Muscle layer of duodenum (tissue), 2 donors: Measurements from ENCODE around the gene POU5F1.

Experiments
- H3K27ac ChIP-seq: one replicate; pipeline ENCODE4 v1.7.0; 2013; ENCODE audit warnings: mild to moderate bottlenecking, low read length
- H3K27me3 ChIP-seq: one replicate; pipeline ENCODE4 v1.7.0; 2013; ENCODE audit warnings: low read depth, mild to moderate bottlenecking, control low read depth, low read length
- H3K36me3 ChIP-seq, 2 donors: one replicate each; pipeline ENCODE4 v1.7.0; 2013; ENCODE audit warnings: low read length in 2 of 2, control low read depth in 1 of 2, mild to moderate bottlenecking in 1 of 2; ENCODE audit not compliant: insufficient read depth in 2 of 2, control insufficient read depth in 1 of 2
- H3K4me1 ChIP-seq, 2 donors: one replicate each; pipeline ENCODE4 v1.7.0; 2013; ENCODE audit warnings: low read length in 2 of 2, mild to moderate bottlenecking in 2 of 2, control low read depth in 1 of 2, moderate library complexity in 1 of 2; ENCODE audit not compliant: insufficient read depth in 2 of 2, control insufficient read depth in 1 of 2
- H3K4me3 ChIP-seq, 2 donors: one replicate each; pipeline ENCODE4 v1.7.0; 2013; ENCODE audit warnings: low read length in 2 of 2, low read depth in 1 of 2, mild to moderate bottlenecking in 1 of 2
- H3K9me3 ChIP-seq, 2 donors: one replicate each; pipeline ENCODE4 v1.7.0; 2013; ENCODE audit warnings: low read length in 2 of 2, control low read depth in 1 of 2, mild to moderate bottlenecking in 1 of 2; ENCODE audit not compliant: control insufficient read depth in 1 of 2
- donor health status: healthy.

Gene POU5F1

GRCh38 chr6:31149827-31150447, 20.5 kb downstream of the POU5F1 start:
- Histone ChIP-seq H3K27me3 (no peaks in the 10 kb centered on the region), H3K4me3 (no peak overlapping the region), H3K9me3 (no peaks in the 10 kb centered on the region), H3K36me3 (peaks cover 9 to 35% of the 10 kb centered on the region in 2 donors), H3K27ac (no peak overlapping the region), H3K4me1 (no peaks in the 10 kb centered on the region)

GRCh38 chr6:31145386-31145785, 25.1 kb downstream of the POU5F1 start:
- Histone ChIP-seq H3K4me1 (peaks cover 0 to 11% of the 10 kb centered on the region in 2 donors), H3K27ac (no peak overlapping the region), H3K9me3 (no peaks in the 10 kb centered on the region), H3K36me3 (peaks cover 5 to 29% of the 10 kb centered on the region in 2 donors), H3K4me3 (no peak overlapping the region), H3K27me3 (no peaks in the 10 kb centered on the region)

GRCh38 chr6:31144970-31145340, 25.5 kb downstream of the POU5F1 start:
- H3K36me3 ChIP-seq: peaks cover 1 to 25% of the 10 kb centered on the region in 2 donors
- no peaks in the 10 kb centered on the region for H3K27me3 ChIP-seq
- peaks cover 0 to 11% of the 10 kb centered on the region in 2 donors for H3K4me1 ChIP-seq
- H3K27ac ChIP-seq: no peak overlapping the region
- no peak overlapping the region for H3K4me3 ChIP-seq
- H3K9me3 ChIP-seq: no peaks in the 10 kb centered on the region

GRCh38 chr6:31144296-31144969, 26.0 kb downstream of the POU5F1 start:
- Histone ChIP-seq H3K36me3 (peaks cover 0 to 25% of the 10 kb centered on the region in 2 donors), H3K4me3 (no peak overlapping the region), H3K4me1 (peaks cover 0 to 14% of the 10 kb centered on the region in 2 donors), H3K27ac (no peak overlapping the region), H3K9me3 (no peaks in the 10 kb centered on the region), H3K27me3 (no peaks in the 10 kb centered on the region)

- Histone ChIP-seq H3K4me1 (peaks cover 0 to 15% of the 10 kb centered on the region in 2 donors), H3K27me3 (no peaks in the 10 kb centered on the region), H3K27ac (no peak overlapping the region), H3K4me3 (no peak overlapping the region), H3K36me3 (peaks cover 0 to 21% of the 10 kb centered on the region in 2 donors), H3K9me3 (no peaks in the 10 kb centered on the region)
These were observed 27.3 kb downstream of the POU5F1 start for GRCh38 chr6:31143148-31143547.

- no peaks in the 10 kb centered on the region for H3K9me3 ChIP-seq
- no peak overlapping the region for H3K27ac ChIP-seq
- no peaks in the 10 kb centered on the region for H3K27me3 ChIP-seq
- no peak overlapping the region for H3K4me3 ChIP-seq
- peaks cover 0 to 15% of the 10 kb centered on the region in 2 donors for H3K4me1 ChIP-seq
- peaks cover 0 to 21% of the 10 kb centered on the region in 2 donors for H3K36me3 ChIP-seq
These were observed 28.1 kb downstream of the POU5F1 start for GRCh38 chr6:31142361-31142761.

- Histone ChIP-seq H3K27me3 (no peaks in the 10 kb centered on the region), H3K9me3 (no peaks in the 10 kb centered on the region), H3K4me3 (no peak overlapping the region), H3K27ac (no peak overlapping the region), H3K4me1 (peaks cover 0 to 15% of the 10 kb centered on the region in 2 donors), H3K36me3 (peaks cover 0 to 14% of the 10 kb centered on the region in 2 donors)
These were observed 29.8 kb downstream of the POU5F1 start for GRCh38 chr6:31140643-31141042.

- H3K4me3 ChIP-seq: no peak overlapping the region
- peaks cover 0 to 15% of the 10 kb centered on the region in 2 donors for H3K4me1 ChIP-seq
- H3K36me3 ChIP-seq: peaks cover 0 to 4% of the 10 kb centered on the region in 2 donors
- no peak overlapping the region for H3K27ac ChIP-seq
- no peaks in the 10 kb centered on the region for H3K9me3 ChIP-seq
- no peaks in the 10 kb centered on the region for H3K27me3 ChIP-seq
These were observed 30.9 kb downstream of the POU5F1 start for GRCh38 chr6:31139599-31139998.

- H3K9me3 ChIP-seq: no peaks in the 10 kb centered on the region
- H3K36me3 ChIP-seq: no peaks in the 10 kb centered on the region
- no peak within 1 kb of the TSS for H3K27ac ChIP-seq
- H3K4me3 ChIP-seq: no peak within 1 kb of the TSS
- no peaks in the 10 kb centered on the region for H3K27me3 ChIP-seq
- peaks cover 0 to 15% of the 10 kb centered on the region in 2 donors for H3K4me1 ChIP-seq
These were observed 31.5 kb downstream of the POU5F1 start, which contains the start of gene PSORS1C2 for GRCh38 chr6:31138982-31139381. TSS of gene PSORS1C2 (minus strand) at chr6:31139066. CDS start at chr6:31139026, 40 bp downstream.

GRCh38 chr6:31135710-31136109, 34.8 kb downstream of the POU5F1 start:
- H3K4me1 ChIP-seq: peaks cover 0 to 4% of the 10 kb centered on the region in 2 donors
- H3K9me3 ChIP-seq: no peaks in the 10 kb centered on the region
- H3K27me3 ChIP-seq: no peaks in the 10 kb centered on the region
- H3K36me3 ChIP-seq: no peaks in the 10 kb centered on the region
- no peak overlapping the region for H3K4me3 ChIP-seq
- H3K27ac ChIP-seq: no peak overlapping the region

GRCh38 chr6:31132806-31133205, 37.7 kb downstream of the POU5F1 start:
- H3K27ac ChIP-seq: no peak overlapping the region
- H3K9me3 ChIP-seq: no peaks in the 10 kb centered on the region
- no peaks in the 10 kb centered on the region for H3K4me1 ChIP-seq
- no peak overlapping the region for H3K4me3 ChIP-seq
- H3K36me3 ChIP-seq: no peaks in the 10 kb centered on the region
- no peaks in the 10 kb centered on the region for H3K27me3 ChIP-seq
